MCF 10A (cell line): Measurements from ENCODE around the gene SP2. TPM values are rescaled to one million over a fixed set of nuclear protein-coding genes. Genes with fewer than 3 reads are reported as not detected.
A peak's percentile ranks its signal among the peaks of the same experiment; 100 is the strongest.

Source experiments
- BruUV-seq: library from RNA; stranded (reverse); fragments of 400-500 nt; replicated peaks from 2 replicates; lab custom pipeline; 2021; lab: Mats Ljungman, UMichigan
- CTCF ChIA-PET: fragments of 300-600 bp; sonication (Branson Sonifier 250); formaldehyde crosslinking; extraction: SDS; loops from one replicate; lab custom pipeline; 2021; ENCODE audit warnings: antibody characterized with exemption, inconsistent platforms; lab: Yijun Ruan, JAX
- POLR2A ChIA-PET: fragments of 300-600, 350-650 bp; sonication (Branson Sonifier 250); formaldehyde crosslinking; extraction: SDS; loops from one replicate; lab custom pipeline; 2020; ENCODE audit warnings: antibody characterized with exemption, inconsistent platforms; lab: Yijun Ruan, JAX
- DNase-seq: peaks from one replicate; pipeline ENCODE4 v3.0.0-alpha.2; 2018; ENCODE audit not compliant: unreplicated experiment
- H3K27ac Mint-ChIP-seq: one replicate; pipeline ENCODE4 v1.8.0; 2022; ENCODE audit warnings: mild to moderate bottlenecking, low read depth, mixed read lengths; ENCODE audit not compliant: unreplicated experiment
- H3K27me3 Mint-ChIP-seq: one replicate; pipeline ENCODE4 v1.8.0; 2022; ENCODE audit warnings: mixed read lengths; ENCODE audit not compliant: insufficient read depth, unreplicated experiment
- H3K36me3 Mint-ChIP-seq: one replicate; pipeline ENCODE4 v1.8.0; 2022; ENCODE audit warnings: mild to moderate bottlenecking, moderate library complexity, mixed read lengths; ENCODE audit not compliant: insufficient read depth, unreplicated experiment
- H3K4me1 Mint-ChIP-seq: one replicate; pipeline ENCODE4 v1.8.0; 2022; ENCODE audit warnings: mixed read lengths; ENCODE audit not compliant: insufficient read depth, unreplicated experiment
- H3K4me3 Mint-ChIP-seq: one replicate; pipeline ENCODE4 v1.8.0; 2022; ENCODE audit warnings: mild to moderate bottlenecking, moderate library complexity, mixed read lengths; ENCODE audit not compliant: unreplicated experiment
- H3K9me3 Mint-ChIP-seq: one replicate; pipeline ENCODE4 v1.8.0; 2022; ENCODE audit warnings: mixed read lengths; ENCODE audit not compliant: unreplicated experiment
- intact Hi-C: fragments of 100-400 bp; cut with micrococcal nuclease; formaldehyde crosslinking; loops from 2 replicates; pipeline ENCODE4 v1.14.1; 2022
- total RNA-seq: library from RNA; stranded (reverse); gene quantifications from 2 replicates; pipeline ENCODE4 v1.2.3, GENCODE V29; 2022
- TF ChIP-seq, protein P1 (sequence below): fragments of 200-600 bp; IDR thresholded peaks from one replicate; pipeline ENCODE4 v1.8.0; 2022; ENCODE audit warnings: antibody characterized with exemption, mild to moderate bottlenecking; ENCODE audit not compliant: unreplicated experiment

Gene SP2
- total RNA-seq, 1 experiment from 2014 or later, result 15.1 TPM

DNA sequence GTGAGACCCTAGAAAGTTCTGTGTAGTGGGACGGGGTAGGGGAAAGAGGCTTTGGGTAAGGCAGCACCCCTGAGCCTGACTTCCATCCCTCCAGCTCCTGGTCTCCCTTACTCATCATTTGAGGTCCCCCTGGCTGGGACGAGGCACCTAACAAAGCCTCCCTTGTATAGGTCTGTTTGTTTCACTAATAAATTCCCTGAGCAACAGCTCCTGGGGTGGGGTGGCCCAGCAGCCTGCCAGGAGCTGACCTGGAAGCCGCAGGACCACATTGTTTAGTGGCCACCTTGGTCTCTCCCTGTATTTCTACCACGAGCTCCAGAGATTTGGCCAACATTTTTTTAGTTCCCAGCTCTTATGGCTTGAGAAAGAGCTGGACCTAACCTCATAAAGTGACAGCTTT is 54.4 kb downstream of the SP2 start:
- DNase-seq, result no peak
- H3K4me1 Mint-ChIP-seq, result peaks cover 25% of the 10 kb centered on the region
- H3K9me3 Mint-ChIP-seq, result no peaks in the 10 kb centered on the region
- TF ChIP-seq, protein P1, sequence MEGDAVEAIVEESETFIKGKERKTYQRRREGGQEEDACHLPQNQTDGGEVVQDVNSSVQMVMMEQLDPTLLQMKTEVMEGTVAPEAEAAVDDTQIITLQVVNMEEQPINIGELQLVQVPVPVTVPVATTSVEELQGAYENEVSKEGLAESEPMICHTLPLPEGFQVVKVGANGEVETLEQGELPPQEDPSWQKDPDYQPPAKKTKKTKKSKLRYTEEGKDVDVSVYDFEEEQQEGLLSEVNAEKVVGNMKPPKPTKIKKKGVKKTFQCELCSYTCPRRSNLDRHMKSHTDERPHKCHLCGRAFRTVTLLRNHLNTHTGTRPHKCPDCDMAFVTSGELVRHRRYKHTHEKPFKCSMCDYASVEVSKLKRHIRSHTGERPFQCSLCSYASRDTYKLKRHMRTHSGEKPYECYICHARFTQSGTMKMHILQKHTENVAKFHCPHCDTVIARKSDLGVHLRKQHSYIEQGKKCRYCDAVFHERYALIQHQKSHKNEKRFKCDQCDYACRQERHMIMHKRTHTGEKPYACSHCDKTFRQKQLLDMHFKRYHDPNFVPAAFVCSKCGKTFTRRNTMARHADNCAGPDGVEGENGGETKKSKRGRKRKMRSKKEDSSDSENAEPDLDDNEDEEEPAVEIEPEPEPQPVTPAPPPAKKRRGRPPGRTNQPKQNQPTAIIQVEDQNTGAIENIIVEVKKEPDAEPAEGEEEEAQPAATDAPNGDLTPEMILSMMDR, result no peak
- H3K4me3 Mint-ChIP-seq, result no peak overlapping the region
- no TSS peak for BruUV-seq
- peak overlapping the region; percentile 21 for H3K27ac Mint-ChIP-seq
- ChIA-PET POLR2A (interaction anchor here (1.1 to 11.7 kb wide), 5 partner anchors 8 to 55 kb away, joined by 3 to 256 read pairs (median 23); partner anchors contain the start of genes CDK5RAP3, PNPO, PRR15L and SP2), CTCF (interaction anchor here (0.7 to 15.6 kb wide), 12 partner anchors 8 to 942 kb away, joined by 3 to 336 read pairs (median 9); partner anchors contain the start of genes ATP5MC1, CDK5RAP3, PRR15L and SCRN2)
- H3K36me3 Mint-ChIP-seq, result peaks cover 35% of the 10 kb centered on the region
- intact Hi-C loops, result no loop called here
- no peaks in the 10 kb centered on the region for H3K27me3 Mint-ChIP-seq

DNA sequence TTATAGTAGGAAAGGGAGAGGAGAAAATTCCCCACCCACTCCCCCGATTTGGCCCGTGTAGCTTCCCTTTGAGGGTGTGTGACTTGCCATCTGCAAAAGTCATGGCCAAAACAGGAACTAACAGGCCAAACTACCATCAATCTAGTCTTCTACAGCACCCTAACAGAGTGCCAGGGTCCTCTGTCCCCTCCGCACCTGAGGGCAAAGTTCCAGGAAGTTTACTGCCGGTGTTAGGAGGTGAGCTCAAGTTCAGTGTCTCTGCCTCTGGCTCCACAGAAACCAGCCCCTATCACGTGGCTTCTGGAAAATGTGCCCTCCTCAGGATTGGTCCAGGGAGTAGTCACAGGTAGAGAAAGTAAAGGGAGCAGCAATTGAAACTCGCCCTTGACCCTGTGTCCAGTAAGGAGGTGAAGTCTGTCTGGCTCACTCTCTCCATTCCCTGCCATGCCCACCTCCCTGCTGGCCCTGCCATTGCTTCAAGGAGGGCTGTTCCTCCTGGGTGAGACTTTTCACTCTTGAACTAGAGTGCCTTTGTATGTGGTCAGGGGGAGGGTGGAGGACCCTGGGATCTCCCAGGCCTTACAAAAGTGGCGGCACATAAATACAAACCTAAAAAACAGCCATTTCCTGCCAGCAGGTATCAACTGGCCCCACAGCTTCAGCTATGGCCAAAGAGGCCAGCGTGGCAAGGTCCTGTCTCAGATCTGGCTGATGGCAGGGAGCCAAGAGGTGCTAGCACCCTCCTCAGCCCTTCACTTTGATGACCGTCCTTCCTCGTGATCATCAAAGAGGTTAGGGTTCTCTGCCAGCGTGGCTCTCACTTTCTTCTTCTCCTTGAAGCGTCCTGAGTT is 56.4 kb downstream of the SP2 start:
- peak overlapping the region; percentile 74 for H3K27ac Mint-ChIP-seq
- no peak overlapping the region for H3K4me3 Mint-ChIP-seq
- ChIA-PET POLR2A (interaction anchor here (0.8 to 11.7 kb wide), 5 partner anchors 10 to 97 kb away, joined by 3 to 256 read pairs (median 23); partner anchors contain the start of genes CDK5RAP3, PNPO and SP2), CTCF (interaction anchor here (2.1 to 15.6 kb wide), 5 partner anchors 6 to 73 kb away, joined by 4 to 336 read pairs (median 73); partner anchors contain the start of genes CDK5RAP3 and PRR15L)
- TF ChIP-seq, protein P1, result no peak
- peaks cover 34% of the 10 kb centered on the region for H3K4me1 Mint-ChIP-seq
- intact Hi-C loops, result no loop called here
- no peaks in the 10 kb centered on the region for H3K27me3 Mint-ChIP-seq
- BruUV-seq, result no TSS peak
- no peak for DNase-seq
- H3K36me3 Mint-ChIP-seq, result peaks cover 21% of the 10 kb centered on the region
- no peaks in the 10 kb centered on the region for H3K9me3 Mint-ChIP-seq

DNA sequence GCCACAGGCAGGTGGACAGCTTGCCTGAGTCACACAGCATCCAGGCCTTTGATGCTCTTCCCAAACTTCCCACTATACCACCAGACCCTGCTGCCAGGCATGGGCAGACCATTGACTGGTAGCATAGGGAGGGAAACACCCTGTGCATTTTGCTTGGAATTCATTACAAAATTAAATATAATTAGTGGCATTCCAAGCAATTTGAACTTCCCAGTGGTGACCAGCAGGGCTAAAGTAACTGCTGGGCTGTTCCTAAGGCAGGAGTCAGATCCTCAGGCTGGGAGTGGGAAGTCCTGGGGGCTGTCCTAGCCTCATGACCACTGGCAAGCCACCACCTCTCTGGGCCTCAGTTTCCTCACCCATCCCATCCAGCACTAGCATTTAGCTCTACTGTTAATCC is 57.9 kb downstream of the SP2 start:
- TF ChIP-seq, protein P1, result no peak
- no peak for DNase-seq
- peaks cover 33% of the 10 kb centered on the region for H3K4me1 Mint-ChIP-seq
- intact Hi-C loops, result no loop called here
- BruUV-seq, result no TSS peak
- H3K4me3 Mint-ChIP-seq, result no peak overlapping the region
- H3K36me3 Mint-ChIP-seq, result peaks cover 13% of the 10 kb centered on the region
- no peaks in the 10 kb centered on the region for H3K9me3 Mint-ChIP-seq
- POLR2A ChIA-PET, result interaction anchor here (0.7 to 11.7 kb wide), 6 partner anchors 11 to 939 kb away, joined by 3 to 256 read pairs (median 6); partner anchors contain the start of genes CDK5RAP3, PNPO and SP2
- CTCF ChIA-PET, result interaction anchor here (0.6 to 15.6 kb wide), 5 partner anchors 13 to 112 kb away, joined by 3 to 336 read pairs (median 4); partner anchors contain the start of genes CDK5RAP3 and PNPO
- H3K27me3 Mint-ChIP-seq, result no peaks in the 10 kb centered on the region
- no peak overlapping the region for H3K27ac Mint-ChIP-seq
